Mesendoderm (in vitro differentiated cells): Measurements from ENCODE around the gene ZNF207.
"Not testable (repeated sequence)": the region's sequence is repeated elsewhere in the genome, so short reads cannot be mapped to it uniquely, and the experiment has no call there.

Experiments
- DNase-seq: peaks from one replicate; pipeline ENCODE4 v3.0.0; 2013
- H2AK5ac ChIP-seq: 2 replicates; pipeline ENCODE4 v1.6.1; 2013; ENCODE audit warnings: low read length, inconsistent platforms
- H2BK120ac ChIP-seq: 2 replicates; pipeline ENCODE4 v1.6.1; 2013; ENCODE audit warnings: low read depth, mild to moderate bottlenecking, low read length, moderate library complexity, mixed read lengths
- H2BK15ac ChIP-seq: replicated peaks from 2 replicates; pipeline ENCODE4 v1.6.1; 2013; ENCODE audit warnings: low read depth, mild to moderate bottlenecking, moderate library complexity
- H2BK5ac ChIP-seq: 2 replicates; pipeline ENCODE4 v1.6.1; 2013; ENCODE audit warnings: low read length, inconsistent platforms
- H3K18ac ChIP-seq: 2 replicates; pipeline ENCODE4 v1.6.1; 2013; ENCODE audit warnings: mild to moderate bottlenecking, low read length, mixed read lengths
- H3K23ac ChIP-seq: one replicate; pipeline ENCODE4 v1.6.1; 2013; ENCODE audit warnings: low read length
- H3K27ac ChIP-seq: 2 replicates; pipeline ENCODE4 v1.5.1; 2013; ENCODE audit warnings: low read depth, mild to moderate bottlenecking, inconsistent platforms, low read length, moderate library complexity
- H3K27me3 ChIP-seq: 2 replicates; pipeline ENCODE4 v1.6.1; 2013; ENCODE audit warnings: low read length, control low read depth, mild to moderate bottlenecking, inconsistent platforms; ENCODE audit not compliant: insufficient read depth, poor library complexity
- H3K36me3 ChIP-seq: 2 replicates; pipeline ENCODE4 v1.6.1; 2013; ENCODE audit warnings: low read length, inconsistent platforms; ENCODE audit not compliant: control insufficient read depth, insufficient read depth
- H3K4ac ChIP-seq: one replicate; pipeline ENCODE4 v1.6.1; 2013; ENCODE audit warnings: low read depth, mild to moderate bottlenecking, low read length, moderate library complexity
- H3K4me1 ChIP-seq: 2 replicates; pipeline ENCODE4 v1.6.1; 2013; ENCODE audit warnings: low read depth, low read length, inconsistent platforms; ENCODE audit not compliant: control insufficient read depth
- H3K4me2 ChIP-seq: 2 replicates; pipeline ENCODE4 v1.6.1; 2013; ENCODE audit warnings: low read length
- H3K4me3 ChIP-seq: 2 replicates; pipeline ENCODE4 v1.5.1; 2013; ENCODE audit warnings: mild to moderate bottlenecking, low read length
- H3K56ac ChIP-seq: one replicate; pipeline ENCODE4 v1.6.1; 2013; ENCODE audit warnings: low read length
- H3K79me1 ChIP-seq: 2 replicates; pipeline ENCODE4 v1.6.1; 2013; ENCODE audit warnings: low read length, inconsistent platforms
- H3K79me2 ChIP-seq: 2 replicates; pipeline ENCODE4 v1.6.1; 2013; ENCODE audit warnings: mild to moderate bottlenecking, low read length; ENCODE audit not compliant: control insufficient read depth, insufficient read depth
- H3K9ac ChIP-seq: 2 replicates; pipeline ENCODE4 v1.6.1; 2013; ENCODE audit warnings: low read length, inconsistent platforms
- H4K5ac ChIP-seq: one replicate; pipeline ENCODE4 v1.6.1; 2013; ENCODE audit warnings: low read length
- H4K8ac ChIP-seq: one replicate; pipeline ENCODE4 v1.6.1; 2013; ENCODE audit warnings: low read depth, mild to moderate bottlenecking, control low read depth, low read length, moderate library complexity
- WGBS: extraction: QIAGEN DNeasy Blood & Tissue Kit; methylation state at CpG from one replicate; pipeline ENCODE4 v1.1.7; 2013; ENCODE audit warnings: low lambda C conversion rate, missing lambda C conversion rate; ENCODE audit not compliant: insufficient coverage; ENCODE audit errors: extremely low coverage; 5-methylcytosine and 5-hydroxymethylcytosine counted together

ZNF207 gene

GRCh38 chr17:32307658-32308057 lies 42.3 kb upstream of the ZNF207 start:
- WGBS, result no CpG with 5 or more reads among the region's 4 CpGs
- H3K18ac ChIP-seq, result no peak overlapping the region
- no peak overlapping the region for H3K56ac ChIP-seq
- DNase-seq, result no peak
- H3K23ac ChIP-seq, result no peak overlapping the region
- no peaks in the 10 kb centered on the region for H3K79me2 ChIP-seq
- H3K4me3 ChIP-seq, result no peak overlapping the region
- H3K4me1 ChIP-seq, result peaks cover 13% of the 10 kb centered on the region
- H2BK5ac ChIP-seq, result no peak overlapping the region
- no peaks in the 10 kb centered on the region for H3K79me1 ChIP-seq
- no peaks in the 10 kb centered on the region for H3K27me3 ChIP-seq
- H2BK120ac ChIP-seq, result no peak overlapping the region
- H3K27ac ChIP-seq, result no peak overlapping the region
- no peak overlapping the region for H3K9ac ChIP-seq
- no peak overlapping the region for H2AK5ac ChIP-seq
- H4K8ac ChIP-seq, result no peak overlapping the region
- no peak overlapping the region for H2BK15ac ChIP-seq
- no peaks in the 10 kb centered on the region for H3K36me3 ChIP-seq
- H3K4ac ChIP-seq, result no peak overlapping the region
- no peak overlapping the region for H4K5ac ChIP-seq
- no peak overlapping the region for H3K4me2 ChIP-seq

GRCh38 chr17:32311028-32311536 lies 38.9 kb upstream of the ZNF207 start:
- no peak overlapping the region for H3K27ac ChIP-seq
- H3K4me1 ChIP-seq, result no peaks in the 10 kb centered on the region
- no peak overlapping the region for H3K18ac ChIP-seq
- H3K4me2 ChIP-seq, result no peak overlapping the region
- no peak overlapping the region for H4K8ac ChIP-seq
- no peaks in the 10 kb centered on the region for H3K79me2 ChIP-seq
- H3K9ac ChIP-seq, result no peak overlapping the region
- H4K5ac ChIP-seq, result no peak overlapping the region
- H3K23ac ChIP-seq, result no peak overlapping the region
- no CpG with 5 or more reads among the region's 9 CpGs for WGBS
- no peaks in the 10 kb centered on the region for H3K27me3 ChIP-seq
- no peak overlapping the region for H2BK5ac ChIP-seq
- H3K36me3 ChIP-seq, result no peaks in the 10 kb centered on the region
- no peak overlapping the region for H2BK120ac ChIP-seq
- no peak for DNase-seq
- H2BK15ac ChIP-seq, result no peak overlapping the region
- no peaks in the 10 kb centered on the region for H3K79me1 ChIP-seq
- H3K56ac ChIP-seq, result no peak overlapping the region
- no peak overlapping the region for H3K4ac ChIP-seq
- H2AK5ac ChIP-seq, result no peak overlapping the region
- H3K4me3 ChIP-seq, result no peak overlapping the region

- H3K9ac ChIP-seq, result no peak overlapping the region
- no peaks in the 10 kb centered on the region for H3K79me1 ChIP-seq
- no peak overlapping the region for H2BK5ac ChIP-seq
- DNase-seq, result no peak
- no peak overlapping the region for H3K23ac ChIP-seq
- H3K56ac ChIP-seq, result no peak overlapping the region
- no peak overlapping the region for H2BK15ac ChIP-seq
- H3K4ac ChIP-seq, result no peak overlapping the region
- no peak overlapping the region for H3K4me3 ChIP-seq
- H4K5ac ChIP-seq, result no peak overlapping the region
- no CpG with 5 or more reads among the region's 9 CpGs for WGBS
- H3K36me3 ChIP-seq, result no peaks in the 10 kb centered on the region
- no peak overlapping the region for H2AK5ac ChIP-seq
- no peak overlapping the region for H3K27ac ChIP-seq
- no peaks in the 10 kb centered on the region for H3K27me3 ChIP-seq
- no peaks in the 10 kb centered on the region for H3K4me1 ChIP-seq
- no peaks in the 10 kb centered on the region for H3K79me2 ChIP-seq
- no peak overlapping the region for H3K18ac ChIP-seq
- H2BK120ac ChIP-seq, result no peak overlapping the region
- H3K4me2 ChIP-seq, result no peak overlapping the region
- no peak overlapping the region for H4K8ac ChIP-seq
Observed at GRCh38 chr17:32314636-32315035, 35.3 kb upstream of the ZNF207 start.

- WGBS, result no CpG with 5 or more reads among the region's 8 CpGs
- no peak overlapping the region for H2BK15ac ChIP-seq
- no peak overlapping the region for H4K5ac ChIP-seq
- H3K4me3 ChIP-seq, result no peak overlapping the region
- H3K79me1 ChIP-seq, result no peaks in the 10 kb centered on the region
- no peak overlapping the region for H4K8ac ChIP-seq
- H3K9ac ChIP-seq, result no peak overlapping the region
- no peak overlapping the region for H3K56ac ChIP-seq
- no peak overlapping the region for H2AK5ac ChIP-seq
- H3K27ac ChIP-seq, result no peak overlapping the region
- no peak overlapping the region for H3K18ac ChIP-seq
- no peaks in the 10 kb centered on the region for H3K79me2 ChIP-seq
- no peak for DNase-seq
- no peak overlapping the region for H3K4ac ChIP-seq
- H3K4me2 ChIP-seq, result no peak overlapping the region
- no peaks in the 10 kb centered on the region for H3K36me3 ChIP-seq
- H3K23ac ChIP-seq, result no peak overlapping the region
- no peaks in the 10 kb centered on the region for H3K27me3 ChIP-seq
- H2BK120ac ChIP-seq, result no peak overlapping the region
- no peak overlapping the region for H2BK5ac ChIP-seq
- H3K4me1 ChIP-seq, result no peaks in the 10 kb centered on the region
Observed at GRCh38 chr17:32315171-32315570, 34.8 kb upstream of the ZNF207 start.

GRCh38 chr17:32316653-32317052 lies 33.3 kb upstream of the ZNF207 start:
- H3K56ac ChIP-seq, H3K4me1 ChIP-seq, H3K79me2 ChIP-seq, H3K27me3 ChIP-seq, H3K27ac ChIP-seq, H3K36me3 ChIP-seq, H2AK5ac ChIP-seq, H3K9ac ChIP-seq, H3K4me2 ChIP-seq, DNase-seq, H3K4me3 ChIP-seq, H2BK120ac ChIP-seq, H4K8ac ChIP-seq, H3K4ac ChIP-seq, H3K23ac ChIP-seq, H4K5ac ChIP-seq, H2BK5ac ChIP-seq, H3K79me1 ChIP-seq, H2BK15ac ChIP-seq, H3K18ac ChIP-seq: not testable (repeated sequence)
- WGBS, result no CpG with 5 or more reads among the region's 5 CpGs

- 100% methylated on average over 1 of the region's 4 CpGs for WGBS
- H2BK5ac ChIP-seq, result no peak overlapping the region
- H3K36me3 ChIP-seq, result no peaks in the 10 kb centered on the region
- H3K4me3 ChIP-seq, result no peak overlapping the region
- H3K79me2 ChIP-seq, result no peaks in the 10 kb centered on the region
- no peak overlapping the region for H3K4ac ChIP-seq
- no peak overlapping the region for H3K18ac ChIP-seq
- no peak overlapping the region for H3K9ac ChIP-seq
- no peaks in the 10 kb centered on the region for H3K27me3 ChIP-seq
- no peak overlapping the region for H4K5ac ChIP-seq
- no peak overlapping the region for H4K8ac ChIP-seq
- no peak overlapping the region for H2AK5ac ChIP-seq
- no peak for DNase-seq
- no peak overlapping the region for H2BK120ac ChIP-seq
- H3K23ac ChIP-seq, result no peak overlapping the region
- H3K4me2 ChIP-seq, result no peak overlapping the region
- H2BK15ac ChIP-seq, result no peak overlapping the region
- no peak overlapping the region for H3K27ac ChIP-seq
- no peaks in the 10 kb centered on the region for H3K4me1 ChIP-seq
- no peaks in the 10 kb centered on the region for H3K79me1 ChIP-seq
- no peak overlapping the region for H3K56ac ChIP-seq
Observed at GRCh38 chr17:32317353-32317752, 32.6 kb upstream of the ZNF207 start.
